Breast epithelium (tissue), 4 donors: ENCODE results near the gene ZP2. TPM values are rescaled to one million over a fixed set of nuclear protein-coding genes. Genes with fewer than 3 reads are reported as not detected.
"Not testable (repeated sequence)": the region's sequence is repeated elsewhere in the genome, so short reads cannot be mapped to it uniquely, and the experiment has no call there.

ENCODE experiments used
- DNase-seq, 2 donors: peaks; one replicate each; pipeline ENCODE4 v3.0.0-alpha.2; 2019; ENCODE audit warnings: low spot score in 2 of 2
- H3K27ac ChIP-seq, 2 donors: fragments of 200-600 bp; sonication (generic) in 1 of 2; one replicate each; pipeline ENCODE4 v1.5.1; 2016 to 2019; ENCODE audit warnings: mild to moderate bottlenecking in 1 of 2
- H3K27me3 ChIP-seq, 2 donors: fragments of 200-600 bp; sonication (generic) in 1 of 2; one replicate each; pipeline versions ENCODE4 v1.5.1 to v1.6.0; 2017 to 2019; ENCODE audit warnings: control low read depth in 1 of 2, mild to moderate bottlenecking in 1 of 2
- H3K36me3 ChIP-seq: fragments of 200-600 bp; one replicate; pipeline ENCODE4 v1.5.1; 2019
- H3K4me1 ChIP-seq, 2 donors: fragments of 200-600 bp; sonication (generic); one replicate each; pipeline ENCODE4 v1.5.1; 2016 to 2019; ENCODE audit warnings: control low read depth in 1 of 2
- H3K4me3 ChIP-seq, 3 donors: fragments of 200-600 bp; sonication (generic); 1 replicate in 2 of 3; 2 replicates in 1 of 3; pipeline ENCODE4 v1.5.1; 2016 to 2019; ENCODE audit warnings: mild to moderate bottlenecking in 3 of 3, moderate library complexity in 2 of 3
- H3K9me3 ChIP-seq, 2 donors: fragments of 200-600 bp; sonication (generic) in 1 of 2; one replicate each; pipeline ENCODE4 v1.5.1; 2016 to 2019; ENCODE audit warnings: control low read depth in 1 of 2
- CTCF ChIP-seq, 3 donors: fragments of 450-650 bp; IDR thresholded peaks; one replicate each; pipeline ENCODE4 v1.5.1; 2016 to 2017; ENCODE audit warnings: antibody characterized with exemption in 3 of 3, mild to moderate bottlenecking in 3 of 3, moderate library complexity in 3 of 3
- POLR2A ChIP-seq: fragments of 450-650 bp; IDR thresholded peaks from one replicate; pipeline ENCODE4 v1.6.1; 2016; ENCODE audit warnings: antibody characterized with exemption, mild to moderate bottlenecking, moderate library complexity
- POLR2AphosphoS5 ChIP-seq, 3 donors: sonication (generic); formaldehyde crosslinking; IDR thresholded peaks; one replicate each; pipeline ENCODE4 v1.6.1; 2017; ENCODE audit warnings: antibody characterized with exemption in 3 of 3
- intact Hi-C: fragments of 100-400 bp; cut with DNase I; formaldehyde crosslinking; loops from one replicate; pipeline ENCODE4 v1.15.1; 2023; ENCODE audit warnings: low total_unique reads
- total RNA-seq, 3 donors: library from RNA; depleted of rRNA; stranded (reverse); fragments of >200 nt; gene quantifications; one replicate each; pipeline ENCODE4 v1.1.0, GENCODE V29; 2016

ZP2 gene
- total RNA-seq, 3 donors from 2014 or later = not detected

GRCh38 chr16:21157632-21158031, 53.7 kb downstream of the ZP2 start:
- H3K4me1 ChIP-seq = peaks cover 0 to 11% of the 10 kb centered on the region in 2 donors
- peak overlapping the region in 2 of 3 donors; percentile 89 to 96 for H3K4me3 ChIP-seq
- H3K36me3 ChIP-seq = no peaks in the 10 kb centered on the region
- H3K27me3 ChIP-seq = no peaks in the 10 kb centered on the region
- H3K27ac ChIP-seq = peak overlapping the region; percentile 90 to 91
- intact Hi-C loops = no loop called here
- H3K9me3 ChIP-seq = no peaks in the 10 kb centered on the region
- DNase-seq = no peak
- TF ChIP-seq POLR2A (no peak), CTCF (IDR thresholded peaks at IDR 0.05) (no peak), POLR2AphosphoS5 (IDR thresholded peaks at IDR 0.05) (no peak)

- Histone ChIP-seq H3K4me3 (no peak overlapping the region), H3K27me3 (no peaks in the 10 kb centered on the region), H3K36me3 (no peaks in the 10 kb centered on the region), H3K4me1 (peaks cover 0 to 9% of the 10 kb centered on the region in 2 donors), H3K9me3 (no peaks in the 10 kb centered on the region), H3K27ac (no peak overlapping the region)
- intact Hi-C loops = no loop called here
- TF ChIP-seq CTCF (IDR thresholded peaks at IDR 0.05) (peak in 2 of 3 donors; percentile 49 to 55), POLR2AphosphoS5 (IDR thresholded peaks at IDR 0.05) (no peak)
- DNase-seq = no peak
Observed at GRCh38 chr16:21156767-21157467, 54.5 kb downstream of the ZP2 start.

- H3K27me3 ChIP-seq, H3K4me1 ChIP-seq, H3K9me3 ChIP-seq, H3K36me3 ChIP-seq, intact Hi-C loops, H3K4me3 ChIP-seq, DNase-seq, H3K27ac ChIP-seq: not testable (repeated sequence)
Observed at GRCh38 chr16:21156011-21156410, 55.4 kb downstream of the ZP2 start.

GRCh38 chr16:21153124-21153729, 58.1 kb downstream of the ZP2 start:
- H3K4me3 ChIP-seq, H3K27me3 ChIP-seq, H3K9me3 ChIP-seq, DNase-seq, H3K27ac ChIP-seq, H3K4me1 ChIP-seq, intact Hi-C loops, H3K36me3 ChIP-seq: not testable (repeated sequence)

GRCh38 chr16:21152160-21153030, 59.0 kb downstream of the ZP2 start:
- intact Hi-C loops, H3K27ac ChIP-seq, H3K36me3 ChIP-seq, H3K9me3 ChIP-seq, H3K27me3 ChIP-seq, H3K4me1 ChIP-seq, DNase-seq: not testable (repeated sequence)
- H3K4me3 ChIP-seq = peak overlapping the region in 1 of 3 donors; percentile 30

- TF ChIP-seq POLR2AphosphoS5 (IDR thresholded peaks at IDR 0.05) (no peak), CTCF (IDR thresholded peaks at IDR 0.05) (no peak), POLR2A (no peak)
- H3K27ac ChIP-seq = peak within 1 kb of the TSS; percentile 32 to 48
- DNase-seq = peak in 1 of 2 donors; percentile 76
- no peaks in the 10 kb centered on the region for H3K4me1 ChIP-seq
- peak within 1 kb of the TSS in 2 of 3 donors; percentile 16 to 33 for H3K4me3 ChIP-seq
- H3K9me3 ChIP-seq = no peaks in the 10 kb centered on the region
- no peaks in the 10 kb centered on the region for H3K36me3 ChIP-seq
- intact Hi-C loops = no loop called here
- no peaks in the 10 kb centered on the region for H3K27me3 ChIP-seq
Observed at GRCh38 chr16:21150375-21151001, 60.9 kb downstream of the ZP2 start, which contains the start of gene DNAH3. Gene DNAH3 (minus strand): TSS chr16:21150846. CDS start chr16:21150319, 527 bp downstream.
